Measurements from ENCODE around the gene ATN1.

ATN1 gene

GRCh38 chr12:6917491-6918231, 10.1 kb upstream of the ATN1 start:
- no peak overlapping the region for H3K4me3 ChIP-seq (ENCODE audit: low read depth, low read length)
- no peak for DNase-seq (ENCODE audit: low read depth)
- TF ChIP-seq CTCF (IDR thresholded peaks at IDR 0.05; ENCODE audit: control insufficient read depth, extremely low read depth, insufficient read depth): no peak

- TF ChIP-seq CTCF (IDR thresholded peaks at IDR 0.05; ENCODE audit: control insufficient read depth, extremely low read depth, insufficient read depth): no peak
- DNase-seq (ENCODE audit: low read depth): no peak
- no peak overlapping the region for H3K4me3 ChIP-seq (ENCODE audit: low read depth, low read length)
These were observed 8.2 kb upstream of the ATN1 start for GRCh38 chr12:6919588-6919987.

GRCh38 chr12:6921539-6921938, 6.2 kb upstream of the ATN1 start:
- no peak overlapping the region for H3K4me3 ChIP-seq (ENCODE audit: low read depth, low read length)
- TF ChIP-seq CTCF (IDR thresholded peaks at IDR 0.05; ENCODE audit: control insufficient read depth, extremely low read depth, insufficient read depth): no peak

GRCh38 chr12:6921996-6922946, 5.5 kb upstream of the ATN1 start:
- no peak for TF ChIP-seq CTCF (IDR thresholded peaks at IDR 0.05; ENCODE audit: control insufficient read depth, extremely low read depth, insufficient read depth)
- no peak for DNase-seq (ENCODE audit: low read depth)
- H3K4me3 ChIP-seq (ENCODE audit: low read depth, low read length): no peak overlapping the region

More at GRCh38 chr12:6921539-6921938, 6.2 kb upstream of the ATN1 start:
- no peak for DNase-seq (ENCODE audit: low read depth)

GRCh38 chr12:6923003-6923732, 4.6 kb upstream of the ATN1 start:
- no peak for DNase-seq (ENCODE audit: low read depth)
- TF ChIP-seq CTCF (IDR thresholded peaks at IDR 0.05; ENCODE audit: control insufficient read depth, extremely low read depth, insufficient read depth): no peak
- no peak overlapping the region for H3K4me3 ChIP-seq (ENCODE audit: low read depth, low read length)

GRCh38 chr12:6923851-6924250, 3.9 kb upstream of the ATN1 start:
- H3K4me3 ChIP-seq (ENCODE audit: low read depth, low read length): no peak overlapping the region
- TF ChIP-seq CTCF (IDR thresholded peaks at IDR 0.05; ENCODE audit: control insufficient read depth, extremely low read depth, insufficient read depth): no peak
- no peak for DNase-seq (ENCODE audit: low read depth)
